Activated B cell treated with CpG ODN at 0.5 μM for 24 hours (primary cell): Measurements from ENCODE around the gene LIMS2. TPM values are rescaled to one million over a fixed set of nuclear protein-coding genes. Genes with fewer than 3 reads are reported as not detected.

Experiments
- ATAC-seq: fragments of 200-7000 bp; cut with Tn5 transposase; one replicate; pipeline ENCODE4 v1.10.0; 2021; ENCODE audit warnings: low read depth, mild to moderate bottlenecking, moderate library complexity
- CTCF ChIA-PET: fragments of 350-600 bp; sonication (Branson Sonifier 250); formaldehyde crosslinking; loops from one replicate; lab custom pipeline; 2021; ENCODE audit warnings: antibody characterized with exemption; lab: Charles Lee
- POLR2A ChIA-PET: fragments of 350-600 bp; sonication (Branson Sonifier 250); formaldehyde crosslinking; loops from one replicate; lab custom pipeline; 2021; ENCODE audit warnings: antibody characterized with exemption; lab: Charles Lee
- DNase-seq: peaks from one replicate; pipeline ENCODE4 v3.0.0; 2022
- H3K27ac Mint-ChIP-seq: one replicate; pipeline ENCODE4 v1.8.0; 2020; ENCODE audit warnings: mixed read lengths
- H3K27me3 Mint-ChIP-seq: one replicate; pipeline ENCODE4 v1.8.0; 2021; ENCODE audit warnings: mixed read lengths
- H3K36me3 Mint-ChIP-seq: one replicate; pipeline ENCODE4 v1.8.0; 2021; ENCODE audit warnings: low read depth, mixed read lengths
- H3K4me1 Mint-ChIP-seq: one replicate; pipeline ENCODE4 v1.8.0; 2021; ENCODE audit warnings: mixed read lengths
- H3K4me3 Mint-ChIP-seq: one replicate; pipeline ENCODE4 v1.8.0; 2020; ENCODE audit warnings: mild to moderate bottlenecking, mixed read lengths
- H3K9me3 Mint-ChIP-seq: one replicate; pipeline ENCODE4 v1.8.0; 2020; ENCODE audit warnings: mixed read lengths
- CTCF ChIP-seq: fragments of 200-600 bp; IDR thresholded peaks from one replicate; pipeline ENCODE4 v1.8.0; 2022; ENCODE audit warnings: antibody characterized with exemption, mild to moderate bottlenecking
- intact Hi-C: fragments of 100-400 bp; cut with micrococcal nuclease; formaldehyde crosslinking; loops from one replicate; pipeline ENCODE4 v1.15.1; 2024
- total RNA-seq: library from RNA; stranded (reverse); gene quantifications from 2 replicates; pipeline ENCODE4 v1.2.3, GENCODE V29; 2022

The LIMS2 gene
- total RNA-seq, 1 donor from 2014 or later: 5.3 TPM

GRCh38 chr2:127624756-127625571, 50.4 kb downstream of the LIMS2 start:
- no peak overlapping the region for H3K4me3 Mint-ChIP-seq
- ATAC-seq (no peak), DNase-seq (peak; percentile 16)
- H3K27ac Mint-ChIP-seq: no peak overlapping the region
- H3K36me3 Mint-ChIP-seq: no peaks in the 10 kb centered on the region
- no peak for TF ChIP-seq CTCF
- H3K9me3 Mint-ChIP-seq: no peaks in the 10 kb centered on the region
- POLR2A ChIA-PET: no interaction called here
- CTCF ChIA-PET: interaction anchor here (1.2 kb wide), 1 partner anchor 34 kb away, joined by 3 read pairs; no protein-coding TSS in a partner anchor
- H3K27me3 Mint-ChIP-seq: no peaks in the 10 kb centered on the region
- peaks cover 81% of the 10 kb centered on the region for H3K4me1 Mint-ChIP-seq
- intact Hi-C loops: no loop called here

DNA sequence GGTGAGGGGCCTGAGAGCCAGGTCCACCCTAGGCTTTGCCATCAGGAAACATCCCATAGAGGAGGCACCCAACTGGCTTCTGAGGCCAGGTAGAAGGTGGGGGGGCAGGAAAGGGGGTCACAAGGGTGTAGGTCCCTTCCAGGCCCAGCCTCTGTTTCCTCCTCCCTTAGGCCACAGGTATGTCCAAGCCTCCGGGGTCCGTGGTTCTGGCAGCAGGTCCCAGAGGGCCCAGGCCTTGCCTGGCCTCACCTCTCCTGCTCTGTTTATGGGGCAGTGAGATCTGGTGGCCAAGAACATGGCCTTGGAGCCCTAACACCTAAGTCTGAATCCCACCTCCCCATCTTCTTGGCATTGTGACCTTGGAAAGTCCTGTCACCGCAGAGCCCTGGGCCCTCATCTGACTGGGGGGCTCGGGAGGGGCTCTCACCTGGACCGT, 51.0 kb downstream of the LIMS2 start:
- CTCF ChIA-PET: interaction anchor here (1.2 kb wide), 1 partner anchor 33 kb away, joined by 3 read pairs; no protein-coding TSS in a partner anchor
- H3K27ac Mint-ChIP-seq: no peak overlapping the region
- H3K36me3 Mint-ChIP-seq: no peaks in the 10 kb centered on the region
- intact Hi-C loops: no loop called here
- TF ChIP-seq CTCF: no peak
- no peak for ATAC-seq
- no peak for DNase-seq
- H3K27me3 Mint-ChIP-seq: no peaks in the 10 kb centered on the region
- POLR2A ChIA-PET: no interaction called here
- H3K9me3 Mint-ChIP-seq: no peaks in the 10 kb centered on the region
- no peak overlapping the region for H3K4me3 Mint-ChIP-seq
- H3K4me1 Mint-ChIP-seq: peaks cover 81% of the 10 kb centered on the region

DNA sequence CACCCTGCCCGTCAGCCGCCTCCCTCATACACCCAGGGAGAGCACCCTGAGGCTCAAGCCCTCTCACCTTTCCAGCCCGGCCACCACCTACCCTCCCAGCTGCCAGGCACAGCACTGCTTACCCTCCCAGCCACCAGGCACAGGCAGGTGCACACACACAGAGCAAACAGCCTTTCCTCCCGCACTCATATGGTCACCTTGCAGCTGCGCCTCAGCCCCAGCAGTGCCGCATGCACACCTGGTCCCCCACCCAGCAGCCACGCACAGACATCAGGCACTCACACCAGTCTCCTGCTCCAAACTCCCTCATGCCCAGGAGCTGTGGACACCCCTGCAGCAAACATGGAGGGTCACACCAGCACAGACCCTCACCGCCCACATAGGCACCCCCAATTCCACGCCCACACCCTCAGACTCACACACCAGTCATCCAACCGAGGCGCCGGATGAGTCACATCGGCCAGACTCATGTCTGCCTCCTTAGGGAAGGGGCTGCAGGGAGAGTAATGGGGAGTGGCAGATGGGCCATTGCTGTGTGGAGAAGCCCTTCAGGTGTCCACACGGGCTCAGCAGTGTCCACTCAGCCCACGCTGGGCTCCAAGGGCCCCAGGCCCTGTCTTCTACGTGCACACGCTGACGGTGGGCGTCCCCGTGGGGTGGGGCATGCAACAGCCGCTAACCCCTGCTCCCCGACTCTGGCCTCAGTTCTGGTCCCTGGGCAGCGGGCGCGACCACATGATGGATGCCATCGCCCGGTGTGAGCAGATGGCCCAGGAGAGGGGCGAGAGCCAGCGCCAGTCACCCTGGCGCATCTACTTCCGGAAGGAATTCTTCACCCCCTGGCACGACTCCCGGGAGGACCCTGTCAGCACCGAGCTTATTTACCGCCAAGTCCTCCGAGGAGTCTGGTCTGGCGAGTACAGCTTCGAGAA, 51.7 kb downstream of the LIMS2 start:
- CTCF ChIA-PET: interaction anchor here (1.2 kb wide), 1 partner anchor 33 kb away, joined by 3 read pairs; no protein-coding TSS in a partner anchor
- H3K27ac Mint-ChIP-seq: peak overlapping the region; percentile 32
- no peaks in the 10 kb centered on the region for H3K36me3 Mint-ChIP-seq
- H3K4me3 Mint-ChIP-seq: no peak overlapping the region
- H3K9me3 Mint-ChIP-seq: no peaks in the 10 kb centered on the region
- no peak for TF ChIP-seq CTCF
- ATAC-seq (no peak), DNase-seq (peak; percentile 16)
- peaks cover 79% of the 10 kb centered on the region for H3K4me1 Mint-ChIP-seq
- POLR2A ChIA-PET: interaction anchor here (1.2 kb wide), 1 partner anchor 10 kb away, joined by 3 read pairs; no protein-coding TSS in a partner anchor
- intact Hi-C loops: no loop called here
- no peaks in the 10 kb centered on the region for H3K27me3 Mint-ChIP-seq

DNA sequence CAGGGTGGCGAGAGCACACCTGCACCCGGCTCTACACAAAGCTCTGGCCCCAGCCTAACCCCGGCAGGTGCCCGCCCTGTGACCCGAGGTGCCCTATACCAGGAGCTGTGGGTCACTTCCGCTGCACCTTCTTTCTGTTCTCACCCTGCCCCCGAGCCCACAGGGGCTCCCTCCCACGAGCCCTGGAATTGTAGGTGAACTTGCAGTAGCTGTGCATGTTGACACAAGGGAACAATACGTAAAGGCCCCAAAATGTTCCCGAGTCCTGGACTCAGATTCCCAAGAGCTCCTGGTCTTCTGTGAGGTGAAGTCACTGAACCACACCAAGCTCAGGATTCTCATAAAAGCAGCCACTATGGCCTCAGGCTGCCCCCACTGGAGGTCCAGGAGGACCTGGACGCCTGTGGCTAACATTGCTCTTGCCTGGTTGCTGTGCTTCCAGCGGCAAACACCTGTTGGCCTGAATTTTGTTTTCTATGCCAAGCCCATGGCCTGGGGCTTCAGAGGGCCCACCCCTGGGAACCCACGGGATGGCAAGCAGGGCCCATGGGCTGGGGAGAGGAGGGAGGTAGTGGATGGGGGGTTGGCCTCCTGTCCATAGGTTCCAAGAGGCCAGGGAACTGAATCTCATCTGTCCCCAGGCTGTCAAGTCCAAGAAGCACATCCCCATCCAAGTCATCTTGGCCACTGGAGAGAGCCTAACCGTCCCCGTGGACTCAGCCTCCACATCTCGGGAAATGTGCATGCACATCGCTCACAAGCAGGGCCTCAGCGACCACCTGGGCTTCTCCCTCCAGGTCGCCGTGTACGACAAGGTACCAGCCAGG, 52.6 kb downstream of the LIMS2 start:
- ATAC-seq (no peak), DNase-seq (peak; percentile 14)
- peaks cover 78% of the 10 kb centered on the region for H3K4me1 Mint-ChIP-seq
- H3K27me3 Mint-ChIP-seq: no peaks in the 10 kb centered on the region
- no peaks in the 10 kb centered on the region for H3K36me3 Mint-ChIP-seq
- no peaks in the 10 kb centered on the region for H3K9me3 Mint-ChIP-seq
- no peak overlapping the region for H3K4me3 Mint-ChIP-seq
- POLR2A ChIA-PET: interaction anchor here (1.2 kb wide), 1 partner anchor 9 kb away, joined by 3 read pairs; no protein-coding TSS in a partner anchor
- H3K27ac Mint-ChIP-seq: no peak overlapping the region
- no peak for TF ChIP-seq CTCF
- intact Hi-C loops: no loop called here
- CTCF ChIA-PET: interaction anchor here (1.1 to 2.7 kb wide), 2 partner anchors 12 to 32 kb away, joined by 3 to 15 read pairs; no protein-coding TSS in a partner anchor
